ENCODE results near the gene RNF214.
A peak's percentile ranks its signal among the peaks of the same experiment; 100 is the strongest.
"Not testable (repeated sequence)": the region's sequence is repeated elsewhere in the genome, so short reads cannot be mapped to it uniquely, and the experiment has no call there.

RNF214 gene

DNA sequence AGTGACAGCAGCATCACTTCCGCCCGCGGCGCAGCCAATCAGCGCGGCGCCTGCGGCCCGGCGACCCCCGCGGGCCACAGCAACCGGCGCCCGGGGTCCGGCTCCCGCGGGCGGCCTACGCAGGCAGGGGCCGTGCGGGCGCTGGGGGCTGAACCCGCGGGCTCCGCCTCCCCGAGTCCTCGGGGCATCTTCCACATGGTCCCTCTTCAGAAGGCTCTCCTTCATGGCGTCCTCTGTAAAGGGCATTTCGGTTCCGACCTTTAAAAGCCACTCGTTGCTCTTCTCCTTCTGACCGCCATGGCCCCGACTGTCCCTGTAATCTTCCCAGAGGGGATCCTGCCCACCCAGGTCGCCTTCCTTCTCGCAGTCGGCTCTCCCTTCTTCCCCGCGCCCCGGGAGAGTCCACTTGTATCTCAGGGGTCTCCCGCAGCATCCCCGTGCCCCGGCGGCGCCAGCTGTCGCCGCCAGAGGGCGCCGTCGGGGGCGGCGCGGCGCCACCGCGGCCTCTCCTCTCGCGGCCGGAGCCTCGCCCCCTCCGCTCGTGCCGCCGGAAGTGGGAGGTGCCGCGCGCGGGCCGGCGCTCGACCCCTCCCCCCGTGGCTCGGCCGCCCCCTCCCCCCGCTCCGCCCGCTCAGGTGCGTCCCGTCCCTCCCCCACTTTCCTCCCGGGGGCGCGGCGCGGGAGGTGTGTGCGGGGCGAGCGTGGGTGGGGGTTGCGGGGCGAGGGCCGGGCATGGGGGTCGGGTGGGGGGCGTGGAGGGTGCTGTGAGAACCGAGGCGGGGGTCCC is at the start of gene RNF214:
Gene RNF214 (plus strand): TSS at position 580 of the 787 bp plus-strand sequence. CDS start 1,602 bp downstream, outside the sequence.
- DNase-seq: peak; percentile 27 to 94 (median 75)

DNA sequence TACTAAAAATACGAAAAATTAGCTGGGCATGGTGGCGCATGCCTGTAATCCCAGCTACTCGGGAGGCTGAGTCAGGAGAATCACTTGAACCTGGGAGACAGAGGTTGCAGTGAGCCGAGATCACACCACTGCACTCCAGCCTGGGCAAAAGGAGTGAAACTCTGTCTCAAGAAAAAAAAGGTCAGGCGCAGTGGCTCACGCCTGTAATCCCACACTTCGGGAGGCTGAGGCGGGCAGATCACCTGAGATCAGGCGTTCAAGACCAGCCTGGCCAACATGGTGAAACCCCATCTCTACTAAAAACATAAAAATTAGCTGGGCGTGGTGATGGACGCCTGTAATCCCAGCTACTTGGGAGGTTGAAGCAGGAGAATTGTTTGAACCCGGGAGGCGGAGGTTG is 49.3 kb upstream of the RNF214 start:
- DNase-seq: not testable (repeated sequence)

- no peak for DNase-seq
These were observed 48.6 kb upstream of the RNF214 start for GRCh38 chr11:117183724-117184349.

GRCh38 chr11:117185736-117186430 is 46.6 kb upstream of the RNF214 start:
- no peak for DNase-seq

DNA sequence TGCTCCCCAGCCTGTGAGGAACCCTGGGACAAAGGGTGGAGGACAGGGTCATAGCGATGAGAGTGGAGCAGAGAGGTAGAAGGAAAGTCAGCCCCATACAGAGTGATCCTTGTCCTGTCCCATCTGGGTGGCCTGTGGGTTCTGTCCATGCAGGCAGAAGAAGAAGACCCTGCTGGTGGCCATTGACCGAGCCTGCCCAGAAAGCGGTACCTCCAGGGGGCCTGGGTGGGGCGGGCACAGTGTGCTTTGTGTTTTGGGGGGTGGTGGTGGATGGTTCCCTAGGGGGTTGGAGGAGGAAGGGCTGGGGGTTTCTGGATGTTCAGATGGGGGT is 46.1 kb upstream of the RNF214 start:
- no peak for DNase-seq

DNA sequence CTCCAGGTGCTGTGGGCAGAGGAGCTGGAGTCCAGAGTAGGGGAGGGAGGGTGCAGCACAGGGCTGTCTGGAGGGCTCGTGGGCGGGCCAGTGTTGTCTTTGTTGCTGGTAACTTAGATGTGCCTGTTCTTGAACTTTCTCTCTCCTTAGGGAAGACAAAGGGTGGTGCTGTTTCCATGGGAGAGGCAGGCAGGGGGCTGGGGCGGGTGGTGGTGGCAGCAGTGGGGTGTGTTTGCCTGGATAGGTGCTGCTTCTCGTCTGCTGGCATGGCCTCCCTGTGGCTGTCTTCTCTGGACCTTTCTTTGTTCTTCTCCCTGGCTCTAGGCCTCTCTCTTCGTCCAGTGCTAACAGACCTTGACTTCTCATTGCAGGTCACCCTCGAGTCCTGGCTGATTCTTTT is 45.5 kb upstream of the RNF214 start:
- DNase-seq: no peak

- DNase-seq: no peak
These were observed 45.1 kb upstream of the RNF214 start for GRCh38 chr11:117187428-117187798.

GRCh38 chr11:117187799-117188481 is 44.5 kb upstream of the RNF214 start:
- no peak for DNase-seq

DNA sequence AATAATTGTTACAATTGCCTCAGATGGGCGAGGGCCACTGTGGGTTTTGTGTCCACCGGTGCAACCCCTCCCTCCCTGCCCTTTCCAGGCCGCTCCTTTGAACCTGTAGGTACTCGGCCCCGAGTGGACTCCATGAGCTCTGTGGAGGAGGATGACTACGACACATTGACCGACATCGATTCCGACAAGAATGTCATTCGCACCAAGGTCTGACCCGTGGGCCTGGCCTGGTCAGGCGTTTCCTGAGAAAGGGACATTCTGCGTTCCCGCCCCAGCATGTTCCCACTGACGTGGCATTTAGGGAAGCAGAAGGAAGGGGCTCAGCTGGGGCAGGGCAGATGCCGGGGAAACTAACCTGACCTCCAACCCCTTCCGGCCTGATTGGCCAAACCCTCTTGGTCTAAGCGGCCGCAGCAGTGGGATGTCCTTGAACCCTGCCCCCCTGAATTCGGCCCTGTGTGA is 43.8 kb upstream of the RNF214 start:
- no peak for DNase-seq

DNA sequence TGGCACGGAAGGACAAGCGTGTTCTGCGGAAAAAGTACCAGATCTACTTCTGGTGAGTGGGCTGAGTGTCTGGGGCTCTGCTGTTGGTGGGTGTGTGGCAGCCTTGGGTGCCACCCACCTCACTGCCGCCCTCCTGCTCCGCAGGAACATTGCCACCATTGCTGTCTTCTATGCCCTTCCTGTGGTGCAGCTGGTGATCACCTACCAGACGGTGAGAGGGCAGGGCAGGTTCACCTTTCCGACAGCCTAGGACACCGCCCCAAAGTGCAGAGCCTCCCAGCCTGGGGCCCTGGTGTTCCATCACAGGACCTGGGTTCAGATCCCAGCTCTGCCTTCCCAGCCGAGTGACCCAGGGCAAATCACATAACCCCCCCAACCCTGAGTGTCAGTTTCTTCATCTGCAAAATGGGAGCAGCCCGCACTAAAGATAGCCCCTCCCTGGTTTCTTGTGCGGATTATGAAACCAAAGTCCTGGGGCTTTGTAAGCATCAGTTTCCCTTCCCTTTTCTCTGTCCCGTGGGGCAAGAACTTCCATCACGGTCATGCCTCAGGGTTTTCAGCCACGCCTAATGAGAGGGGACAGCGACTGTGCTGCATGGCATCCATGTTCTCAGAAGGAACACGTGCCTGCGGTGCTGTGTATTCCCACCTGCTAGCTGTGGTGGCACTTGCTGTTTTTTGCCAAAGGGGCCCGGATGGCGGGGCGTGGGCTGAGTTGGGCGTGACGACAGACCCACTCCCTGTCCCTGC is 43.1 kb upstream of the RNF214 start:
- DNase-seq: peak in 1 of 51 donors; percentile 22

- no peak for DNase-seq
These were observed 42.4 kb upstream of the RNF214 start for GRCh38 chr11:117189941-117190544.

DNA sequence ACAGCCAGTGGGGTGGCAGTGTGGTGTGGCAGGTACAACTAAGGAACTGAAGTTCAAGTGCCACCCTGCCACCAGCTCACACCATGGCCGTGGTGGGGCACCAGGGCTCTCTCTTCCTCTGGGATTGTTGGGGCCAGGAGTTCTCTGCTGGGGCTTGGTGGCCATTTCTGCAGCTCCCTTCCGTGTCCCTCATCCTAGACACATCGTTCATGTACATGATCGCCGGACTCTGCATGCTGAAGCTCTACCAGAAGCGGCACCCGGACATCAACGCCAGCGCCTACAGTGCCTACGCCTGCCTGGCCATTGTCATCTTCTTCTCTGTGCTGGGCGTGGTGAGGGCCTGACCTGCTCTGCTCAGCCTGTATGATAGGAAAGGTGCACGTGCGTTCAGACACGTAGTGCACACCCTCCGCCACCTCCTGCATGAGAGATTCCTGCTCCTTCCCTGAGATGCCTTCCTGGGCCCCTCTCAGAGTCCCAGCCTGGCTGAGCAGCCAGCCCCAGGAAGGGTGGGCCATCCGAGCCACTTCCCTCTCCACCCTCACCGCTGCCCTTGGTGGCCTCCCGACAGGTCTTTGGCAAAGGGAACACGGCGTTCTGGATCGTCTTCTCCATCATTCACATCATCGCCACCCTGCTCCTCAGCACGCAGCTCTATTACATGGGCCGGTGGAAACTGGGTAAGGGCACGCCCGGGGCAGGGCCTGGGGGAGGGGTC is 40.6 kb upstream of the RNF214 start:
- no peak for DNase-seq

- DNase-seq: no peak
These were observed 40.0 kb upstream of the RNF214 start for GRCh38 chr11:117192401-117192875.

GRCh38 chr11:117193130-117194020 is 39.1 kb upstream of the RNF214 start:
- DNase-seq: no peak

DNA sequence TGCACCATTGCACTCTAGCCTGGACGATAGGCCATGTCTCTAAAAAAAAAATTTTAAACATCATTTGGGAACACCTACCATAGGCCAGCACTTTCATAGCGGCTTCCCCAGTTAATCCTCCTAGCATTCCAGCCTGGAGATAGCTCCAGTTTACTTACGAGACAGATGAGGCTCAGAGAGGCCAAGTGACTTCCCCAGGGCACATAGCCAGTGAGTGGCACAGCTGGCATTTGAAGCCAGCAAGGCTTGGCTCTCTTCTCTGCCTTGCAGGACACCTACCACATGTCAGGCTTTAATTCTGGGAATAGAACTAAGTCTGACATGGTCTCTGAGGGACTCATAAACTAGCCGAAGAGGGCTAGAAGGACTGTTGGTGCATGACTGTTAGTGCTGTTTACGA is 38.2 kb upstream of the RNF214 start:
- no peak for DNase-seq

DNA sequence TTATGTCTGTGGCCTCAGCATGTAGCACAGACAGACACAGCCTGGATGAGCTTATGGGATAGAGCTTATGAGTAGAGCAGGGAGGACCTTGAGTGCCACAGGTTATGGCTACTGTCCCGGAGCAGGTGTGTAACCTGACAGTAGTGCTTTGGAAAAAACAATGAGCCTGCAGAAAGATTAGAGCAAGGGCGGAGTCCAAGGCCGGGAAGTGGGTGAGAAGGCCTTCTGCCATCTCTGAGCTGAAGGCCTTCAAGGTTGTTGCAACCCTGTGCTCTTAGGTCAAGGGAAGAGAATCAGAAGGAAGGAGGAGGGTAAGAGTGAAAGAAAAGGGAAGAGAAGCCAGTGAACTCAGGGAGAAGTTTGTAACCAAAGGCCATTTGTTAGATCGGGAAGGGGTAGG is 37.2 kb upstream of the RNF214 start:
- no peak for DNase-seq

DNA sequence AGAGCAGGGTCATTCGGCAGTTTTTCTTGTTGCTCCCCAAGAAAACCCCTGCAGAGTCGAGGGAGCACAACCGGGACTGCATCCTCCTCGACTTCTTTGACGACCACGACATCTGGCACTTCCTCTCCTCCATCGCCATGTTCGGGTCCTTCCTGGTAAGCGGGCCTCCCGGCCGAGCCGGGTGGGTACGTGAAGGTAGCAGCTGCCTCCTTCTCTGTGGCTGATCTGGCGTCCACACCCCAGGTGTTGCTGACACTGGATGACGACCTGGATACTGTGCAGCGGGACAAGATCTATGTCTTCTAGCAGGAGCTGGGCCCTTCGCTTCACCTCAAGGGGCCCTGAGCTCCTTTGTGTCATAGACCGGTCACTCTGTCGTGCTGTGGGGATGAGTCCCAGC is 36.7 kb upstream of the RNF214 start:
- no peak for DNase-seq

GRCh38 chr11:117197006-117197405 is 35.5 kb upstream of the RNF214 start:
- DNase-seq: no peak
